PC-9 (cell line): ENCODE results near the gene EFHB. TPM values are rescaled to one million over a fixed set of nuclear protein-coding genes. Genes with fewer than 3 reads are reported as not detected.
"Not testable (repeated sequence)": the region's sequence is repeated elsewhere in the genome, so short reads cannot be mapped to it uniquely, and the experiment has no call there.

Experiments
- BruUV-seq: library from RNA; stranded (reverse); fragments of 400-500 nt; replicated peaks from 2 replicates; lab custom pipeline; 2021; lab: Mats Ljungman, UMichigan
- CTCF ChIA-PET: fragments of 300-600 bp; sonication (Branson Sonifier 250); formaldehyde crosslinking; loops from one replicate; lab custom pipeline; 2022; ENCODE audit warnings: antibody characterized with exemption; lab: Charles Lee
- POLR2A ChIA-PET: fragments of 300-600 bp; sonication (Branson Sonifier 250); formaldehyde crosslinking; loops from one replicate; lab custom pipeline; 2022; ENCODE audit warnings: antibody characterized with exemption; ENCODE audit not compliant: unreplicated experiment; lab: Charles Lee
- DNase-seq, 2 experiments: peaks; one replicate each; pipeline versions ENCODE4 v3.0.0 to v3.0.0-alpha.2; 2015 to 2022; ENCODE audit warnings: mixed read lengths in 1 of 2
- H2AFZ ChIP-seq: fragments of 200-600 bp; sonication (generic); 2 replicates; pipeline ENCODE4 v1.8.1; 2017; ENCODE audit warnings: antibody characterized with exemption
- H3F3A ChIP-seq: fragments of 200-600 bp; sonication (generic); 2 replicates; pipeline ENCODE4 v1.8.1; 2017; ENCODE audit warnings: antibody characterized with exemption, mild to moderate bottlenecking, low read depth; ENCODE audit not compliant: insufficient read depth
- H3K27ac ChIP-seq: fragments of 200-600 bp; sonication (generic); 2 replicates; pipeline ENCODE4 v1.6.1; 2016; ENCODE audit warnings: mixed run types
- H3K27me3 ChIP-seq: fragments of 200-600 bp; sonication (generic); 2 replicates; pipeline ENCODE4 v1.6.1; 2016; ENCODE audit warnings: low read depth, mixed run types; ENCODE audit not compliant: insufficient read depth
- H3K36me3 ChIP-seq: fragments of 200-600 bp; sonication (generic); 2 replicates; pipeline ENCODE4 v1.6.1; 2016; ENCODE audit warnings: low read depth, mixed run types
- H3K4me1 ChIP-seq: fragments of 200-600 bp; sonication (generic); replicated peaks from 2 replicates; pipeline ENCODE4 v1.6.1; 2016; ENCODE audit warnings: mixed run types; ENCODE audit not compliant: insufficient read depth
- H3K4me2 ChIP-seq: fragments of 200-600 bp; sonication (generic); 2 replicates; pipeline ENCODE4 v1.6.1; 2017; ENCODE audit warnings: mixed run types
- H3K4me3 ChIP-seq: fragments of 200-600 bp; sonication (generic); 2 replicates; pipeline ENCODE4 v1.6.1; 2016; ENCODE audit warnings: mixed run types
- H3K79me2 ChIP-seq: fragments of 200-600 bp; sonication (generic); 2 replicates; pipeline ENCODE4 v1.6.1; 2017; ENCODE audit warnings: low read depth, mixed run types
- H3K9me2 ChIP-seq: fragments of 200-600 bp; sonication (generic); 2 replicates; pipeline ENCODE4 v1.8.1; 2017; ENCODE audit warnings: mild to moderate bottlenecking; ENCODE audit not compliant: insufficient read depth
- H3K9me3 ChIP-seq: fragments of 200-600 bp; sonication (generic); 2 replicates; pipeline ENCODE4 v1.8.1; 2016; ENCODE audit warnings: low read depth; ENCODE audit not compliant: insufficient read depth
- H4K20me1 ChIP-seq: fragments of 200-600 bp; sonication (generic); 2 replicates; pipeline ENCODE4 v1.8.1; 2017; ENCODE audit not compliant: insufficient read depth
- CTCF ChIP-seq: fragments of 200-600 bp; sonication (generic); conservative IDR thresholded peaks from 2 replicates; pipeline ENCODE4 v1.6.1; 2017; ENCODE audit warnings: mixed run types, antibody characterized with exemption, mild to moderate bottlenecking, moderate library complexity
- EZH2 ChIP-seq: fragments of 200-600 bp; sonication (generic); IDR thresholded peaks from 2 replicates; pipeline ENCODE4 v1.8.0; 2017; ENCODE audit warnings: antibody characterized with exemption, low read depth
- intact Hi-C: fragments of 100-400 bp; cut with micrococcal nuclease; formaldehyde crosslinking; loops from one replicate; pipeline ENCODE4 v1.10.0; 2022; ENCODE audit not compliant: unreplicated experiment
- total RNA-seq: library from RNA; stranded (reverse); gene quantifications from 2 replicates; pipeline ENCODE4 v1.2.3, GENCODE V29; 2021

The EFHB gene
- total RNA-seq, 1 experiment from 2014 or later = 2.8 TPM

GRCh38 chr3:19898721-19899120 is 35.3 kb downstream of the EFHB start:
- Histone ChIP-seq H3K4me2 (no peak overlapping the region), H3K36me3 (no peaks in the 10 kb centered on the region), H3K27me3 (no peaks in the 10 kb centered on the region), H3K9me3 (no peaks in the 10 kb centered on the region), H4K20me1 (no peaks in the 10 kb centered on the region), H3K9me2 (no peaks in the 10 kb centered on the region), H2AFZ (no peak overlapping the region), H3K27ac (no peak overlapping the region), H3K4me1 (no peaks in the 10 kb centered on the region; the same call in 1 of the 2 replicates), H3K4me3 (no peak overlapping the region), H3K79me2 (no peaks in the 10 kb centered on the region), H3F3A (no peaks in the 10 kb centered on the region)
- no peak for DNase-seq
- CTCF ChIA-PET = interaction anchor here (0.5 kb wide), 1 partner anchor 31 kb away, joined by 5 read pairs; no protein-coding TSS in a partner anchor
- TF ChIP-seq CTCF (no peak), EZH2 (no peak)
- no TSS peak for BruUV-seq
- intact Hi-C loops = no loop called here
- POLR2A ChIA-PET = no interaction called here

GRCh38 chr3:19891740-19892139 is 42.3 kb downstream of the EFHB start:
- intact Hi-C loops = no loop called here
- Histone ChIP-seq H3K27me3 (no peaks in the 10 kb centered on the region), H3K4me1 (peaks cover 28% of the 10 kb centered on the region), H3K79me2 (no peaks in the 10 kb centered on the region), H4K20me1 (no peaks in the 10 kb centered on the region), H3K9me2 (no peaks in the 10 kb centered on the region), H3K27ac (no peak overlapping the region), H3K4me3 (no peak overlapping the region), H3F3A (peaks cover 19% of the 10 kb centered on the region), H3K36me3 (no peaks in the 10 kb centered on the region), H2AFZ (no peak overlapping the region), H3K9me3 (no peaks in the 10 kb centered on the region), H3K4me2 (no peak overlapping the region)
- ChIA-PET POLR2A (no interaction called here), CTCF (no interaction called here)
- TF ChIP-seq CTCF = no peak
- TF ChIP-seq EZH2 = no peak
- no peak for DNase-seq
- no TSS peak for BruUV-seq

GRCh38 chr3:19888428-19889152 is 45.4 kb downstream of the EFHB start:
- POLR2A ChIA-PET = interaction anchor here (0.6 kb wide), 1 partner anchor 298 kb away, joined by 4 read pairs; the partner anchor contains the start of gene SGO1
- TF ChIP-seq EZH2 (no peak), CTCF (no peak)
- Histone ChIP-seq H3K9me2 (no peaks in the 10 kb centered on the region), H3K36me3 (no peaks in the 10 kb centered on the region), H3K4me2 (peak overlapping the region; percentile 56), H4K20me1 (no peaks in the 10 kb centered on the region), H3K27me3 (no peaks in the 10 kb centered on the region), H3F3A (peaks cover 19% of the 10 kb centered on the region), H3K9me3 (no peaks in the 10 kb centered on the region), H3K27ac (peak overlapping the region; percentile 85), H2AFZ (peak overlapping the region; percentile 8), H3K4me3 (peak overlapping the region; percentile 12; the same call in 1 of the 2 replicates), H3K4me1 (peaks cover 28% of the 10 kb centered on the region), H3K79me2 (no peaks in the 10 kb centered on the region)
- no peak for DNase-seq
- BruUV-seq = TSS peak; percentile 96
- CTCF ChIA-PET = no interaction called here
- intact Hi-C loops = loop anchor here (1.0 to 10.0 kb wide), 7 partner anchors 44 to 744 kb away; partner anchors contain the start of genes EFHB, KAT2B, KCNH8 and RAB5A

GRCh38 chr3:19887122-19887521 is 46.9 kb downstream of the EFHB start:
- H3K9me2 ChIP-seq, H3K79me2 ChIP-seq, H2AFZ ChIP-seq, H3K36me3 ChIP-seq, H3K4me3 ChIP-seq, H3K27ac ChIP-seq, H3K4me2 ChIP-seq, H3K27me3 ChIP-seq, BruUV-seq, DNase-seq, H4K20me1 ChIP-seq, POLR2A ChIA-PET, H3K9me3 ChIP-seq: not testable (repeated sequence)
- CTCF ChIA-PET = interaction anchor here (0.5 kb wide), 1 partner anchor 104 kb away, joined by 4 read pairs; no protein-coding TSS in a partner anchor
- intact Hi-C loops = loop anchor here (5.0 to 10.0 kb wide), 3 partner anchors 45 to 742 kb away; partner anchors contain the start of genes EFHB and KCNH8
- H3F3A ChIP-seq = peaks cover 19% of the 10 kb centered on the region
- peaks cover 28% of the 10 kb centered on the region for H3K4me1 ChIP-seq
